Measurements from ENCODE around the gene B4GALT1. TPM values are rescaled to one million over a fixed set of nuclear protein-coding genes. Genes with fewer than 3 reads are reported as not detected.

Gene B4GALT1
- total RNA-seq, 4 donors from 2014 or later: 40.9 to 59.6 (median 46.3) TPM

DNA sequence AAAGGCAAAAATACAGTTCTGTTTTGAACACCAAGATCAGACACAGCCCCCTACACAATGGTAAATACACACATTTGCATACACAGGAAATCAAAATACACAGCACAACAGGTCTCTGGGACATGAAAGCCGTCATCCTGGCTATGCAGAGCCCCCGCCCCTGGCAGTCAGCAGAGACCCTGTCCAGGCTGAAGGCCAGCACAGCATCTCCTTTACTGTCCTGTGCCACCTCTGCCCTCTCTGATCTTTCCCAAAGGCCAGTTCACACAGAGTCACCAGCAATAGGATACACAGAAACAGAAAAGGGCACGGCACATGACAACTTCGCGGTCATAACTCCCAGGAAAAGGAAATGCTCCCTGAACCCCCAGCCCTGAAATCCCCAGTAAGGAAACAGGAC is 56.5 kb downstream of the B4GALT1 start:
- no peak overlapping the region for H3K4me3 ChIP-seq (ENCODE audit: low read depth, poor library complexity, severe bottlenecking)
- TF ChIP-seq POLR2A (IDR thresholded peaks at IDR 0.05): no peak
- TF ChIP-seq, protein P1, sequence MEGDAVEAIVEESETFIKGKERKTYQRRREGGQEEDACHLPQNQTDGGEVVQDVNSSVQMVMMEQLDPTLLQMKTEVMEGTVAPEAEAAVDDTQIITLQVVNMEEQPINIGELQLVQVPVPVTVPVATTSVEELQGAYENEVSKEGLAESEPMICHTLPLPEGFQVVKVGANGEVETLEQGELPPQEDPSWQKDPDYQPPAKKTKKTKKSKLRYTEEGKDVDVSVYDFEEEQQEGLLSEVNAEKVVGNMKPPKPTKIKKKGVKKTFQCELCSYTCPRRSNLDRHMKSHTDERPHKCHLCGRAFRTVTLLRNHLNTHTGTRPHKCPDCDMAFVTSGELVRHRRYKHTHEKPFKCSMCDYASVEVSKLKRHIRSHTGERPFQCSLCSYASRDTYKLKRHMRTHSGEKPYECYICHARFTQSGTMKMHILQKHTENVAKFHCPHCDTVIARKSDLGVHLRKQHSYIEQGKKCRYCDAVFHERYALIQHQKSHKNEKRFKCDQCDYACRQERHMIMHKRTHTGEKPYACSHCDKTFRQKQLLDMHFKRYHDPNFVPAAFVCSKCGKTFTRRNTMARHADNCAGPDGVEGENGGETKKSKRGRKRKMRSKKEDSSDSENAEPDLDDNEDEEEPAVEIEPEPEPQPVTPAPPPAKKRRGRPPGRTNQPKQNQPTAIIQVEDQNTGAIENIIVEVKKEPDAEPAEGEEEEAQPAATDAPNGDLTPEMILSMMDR (IDR thresholded peaks at IDR 0.05): no peak
- DNase-seq (ENCODE audit: low spot score in 2 of 2): peak; percentile 9 to 69
- intact Hi-C loops (cut with DNase I; ENCODE audit: low total_unique reads): no loop called here
- 90 to 93% methylated on average over 5 of the region's 5 CpGs for WGBS, 2 donors

DNA sequence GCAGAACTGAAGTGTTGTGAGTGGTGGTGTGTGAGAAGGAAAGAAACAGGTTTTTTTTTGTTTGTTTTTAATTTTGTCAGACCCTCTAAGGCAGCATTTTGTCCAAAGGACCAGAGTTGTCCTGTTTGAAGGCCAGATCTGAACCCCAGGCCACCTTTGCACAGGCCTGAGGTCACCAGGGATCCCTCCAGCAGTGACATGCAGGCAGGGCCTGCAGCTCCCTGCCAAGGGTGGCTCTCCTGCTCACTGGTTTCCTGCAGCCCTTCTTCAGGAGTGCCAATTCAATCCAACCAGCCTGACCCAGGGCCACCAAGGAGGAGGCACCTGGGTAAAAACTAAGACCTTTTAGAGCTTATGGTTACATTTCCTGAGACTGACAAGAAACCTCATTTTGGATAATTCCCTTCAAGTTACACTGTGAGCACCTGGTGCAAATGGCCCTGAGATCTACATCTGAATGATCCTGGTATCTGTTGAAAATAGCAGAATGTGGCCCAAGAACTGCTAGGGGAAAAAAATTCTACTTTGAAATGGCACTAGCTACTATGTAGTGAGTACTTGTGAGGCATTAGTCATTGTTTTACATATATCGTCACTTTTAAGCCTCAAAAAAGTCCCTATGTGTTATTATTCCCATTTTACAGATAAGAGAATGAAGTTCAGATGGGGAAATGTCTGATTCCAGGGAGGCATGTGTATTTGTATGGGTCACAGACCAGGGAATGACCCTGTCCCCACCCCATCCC is 57.1 kb downstream of the B4GALT1 start:
- DNase-seq (ENCODE audit: low spot score in 2 of 2): peak; percentile 12 to 78
- whole genome bisulfite sequencing, 2 donors: 82 to 88% methylated on average over 1 of the region's 1 CpG
- intact Hi-C loops (cut with DNase I; ENCODE audit: low total_unique reads): no loop called here
- H3K4me3 ChIP-seq (ENCODE audit: low read depth, poor library complexity, severe bottlenecking): no peak overlapping the region
- TF ChIP-seq, protein P1 (IDR thresholded peaks at IDR 0.05): no peak
- TF ChIP-seq POLR2A (IDR thresholded peaks at IDR 0.05): no peak

DNA sequence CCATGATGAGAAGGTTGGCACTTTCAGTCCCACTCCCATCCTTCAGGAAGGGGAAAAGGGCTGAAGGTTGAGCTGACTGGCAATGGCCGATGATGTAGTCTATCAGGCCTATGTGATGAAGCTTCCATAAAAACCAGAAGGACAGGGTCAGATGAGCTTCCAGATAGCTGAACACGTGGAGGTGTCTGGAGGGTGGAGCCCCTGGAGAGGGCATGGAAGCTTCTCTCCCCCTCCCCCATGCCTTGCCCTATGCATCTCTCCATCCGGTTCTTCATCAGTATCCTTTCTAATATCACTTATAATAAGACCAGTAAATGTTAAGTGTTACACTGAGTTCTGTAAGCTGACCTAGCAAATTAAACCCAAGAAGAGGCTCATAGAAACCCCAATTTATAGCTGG is 58.0 kb downstream of the B4GALT1 start:
- 59 to 73% methylated on average over 3 of the region's 3 CpGs for WGBS, 2 donors
- intact Hi-C loops (cut with DNase I; ENCODE audit: low total_unique reads): no loop called here
- peak; percentile 15 to 70 for DNase-seq (ENCODE audit: low spot score in 2 of 2)
- H3K4me3 ChIP-seq (ENCODE audit: low read depth, poor library complexity, severe bottlenecking): no peak overlapping the region
- TF ChIP-seq, protein P1 (IDR thresholded peaks at IDR 0.05): no peak
- no peak for TF ChIP-seq POLR2A (IDR thresholded peaks at IDR 0.05)

DNA sequence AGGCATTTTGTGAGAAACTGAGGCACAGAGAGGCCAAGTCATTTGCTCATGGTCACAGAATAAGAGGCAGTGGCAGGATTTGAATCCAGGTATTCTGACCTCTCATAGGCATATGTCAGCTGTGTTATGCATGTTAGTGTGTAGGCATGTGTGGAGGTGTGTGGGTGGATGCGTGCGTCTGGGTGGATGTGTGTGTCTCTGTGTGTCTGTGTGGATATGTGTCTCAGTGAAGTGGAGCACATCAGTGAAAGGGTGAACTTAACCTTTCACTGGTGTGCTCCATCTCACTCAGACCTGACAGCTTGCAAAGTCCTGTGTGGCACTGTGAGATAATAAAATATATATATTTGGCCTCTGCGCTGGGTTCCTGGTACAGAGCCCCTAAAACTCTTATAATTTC is 58.7 kb downstream of the B4GALT1 start:
- TF ChIP-seq, protein P1 (IDR thresholded peaks at IDR 0.05): no peak
- TF ChIP-seq POLR2A (IDR thresholded peaks at IDR 0.05): no peak
- intact Hi-C loops (cut with DNase I; ENCODE audit: low total_unique reads): no loop called here
- 85 to 93% methylated on average over 3 of the region's 3 CpGs for WGBS, 2 donors
- no peak overlapping the region for H3K4me3 ChIP-seq (ENCODE audit: low read depth, poor library complexity, severe bottlenecking)
- DNase-seq (ENCODE audit: low spot score in 2 of 2): peak in 1 of 2 donors; percentile 37

DNA sequence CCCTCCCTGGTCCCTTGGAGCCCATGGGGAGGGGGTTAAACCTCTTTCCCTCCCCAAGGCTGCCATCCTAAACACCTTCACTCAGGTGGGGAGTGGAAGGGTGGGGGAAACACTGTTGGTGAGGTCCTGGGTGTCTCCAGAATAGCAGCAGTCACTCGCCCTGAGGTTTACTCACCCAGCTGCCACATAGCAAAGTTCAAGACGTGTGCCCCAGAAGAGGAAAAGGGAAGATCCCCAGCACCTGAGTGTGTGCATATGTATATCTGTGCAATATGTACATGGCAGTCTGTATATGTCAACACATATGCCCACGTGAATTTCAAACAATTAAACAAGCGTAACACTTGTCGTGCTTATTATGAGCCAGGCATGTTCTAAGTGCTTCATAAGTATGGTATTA is 59.4 kb downstream of the B4GALT1 start:
- WGBS, 2 donors: 54 to 59% methylated on average over 5 of the region's 5 CpGs
- intact Hi-C loops (cut with DNase I; ENCODE audit: low total_unique reads): no loop called here
- no peak for TF ChIP-seq POLR2A (IDR thresholded peaks at IDR 0.05)
- TF ChIP-seq, protein P1 (IDR thresholded peaks at IDR 0.05): no peak
- peak in 1 of 2 donors; percentile 39 for DNase-seq (ENCODE audit: low spot score in 2 of 2)
- no peak overlapping the region for H3K4me3 ChIP-seq (ENCODE audit: low read depth, poor library complexity, severe bottlenecking)

Measured in lower leg skin (tissue), 4 donors.